Astrocyte (in vitro differentiated cells and primary cell): Measurements from ENCODE around the gene DRP2. TPM values are rescaled to one million over a fixed set of nuclear protein-coding genes. Genes with fewer than 3 reads are reported as not detected.
A peak's percentile ranks its signal among the peaks of the same experiment; 100 is the strongest.

Source experiments
- DNase-seq: peaks from one replicate; pipeline ENCODE4 v3.0.0-alpha.2; 2010; ENCODE audit warnings: low read depth
- FAIRE-seq: peaks from 2 replicates; lab custom pipeline; 2011; peaks lifted over from hg19 to GRCh38; lab: Jason Lieb, UNC
- H2AFZ ChIP-seq: 2 replicates; pipeline ENCODE4 v1.6.0; 2012; ENCODE audit warnings: low read depth, low read length, inconsistent platforms
- H3K27ac ChIP-seq: 2 replicates; pipeline ENCODE4 v1.5.1; 2011; ENCODE audit warnings: low read depth, low read length, inconsistent platforms
- H3K27me3 ChIP-seq: 2 replicates; pipeline ENCODE4 v1.6.0; 2011; ENCODE audit warnings: low read length, inconsistent platforms; ENCODE audit not compliant: insufficient read depth
- H3K36me3 ChIP-seq: 2 replicates; pipeline ENCODE4 v1.5.1; 2011; ENCODE audit warnings: low read length, inconsistent platforms; ENCODE audit not compliant: insufficient read depth
- H3K4me1 ChIP-seq: 2 replicates; pipeline ENCODE4 v1.5.1; 2011; ENCODE audit warnings: low read length, inconsistent platforms; ENCODE audit not compliant: insufficient read depth
- H3K4me2 ChIP-seq: 2 replicates; pipeline ENCODE4 v1.6.0; 2012; ENCODE audit warnings: low read length, inconsistent platforms
- H3K4me3 ChIP-seq: 2 replicates; pipeline ENCODE4 v1.5.1; 2011; ENCODE audit warnings: low read depth, mild to moderate bottlenecking, low read length, inconsistent platforms; ENCODE audit not compliant: insufficient read depth
- H3K79me2 ChIP-seq: 2 replicates; pipeline ENCODE4 v1.6.0; 2012; ENCODE audit warnings: mild to moderate bottlenecking, low read length, inconsistent platforms; ENCODE audit not compliant: insufficient read depth
- H3K9ac ChIP-seq: 2 replicates; pipeline ENCODE4 v1.6.0; 2012; ENCODE audit warnings: mild to moderate bottlenecking, low read length, inconsistent platforms
- H3K9me3 ChIP-seq: 2 replicates; pipeline ENCODE4 v1.5.1; 2012; ENCODE audit warnings: low read depth, mild to moderate bottlenecking, low read length, inconsistent platforms; ENCODE audit not compliant: insufficient read depth
- H4K20me1 ChIP-seq: 2 replicates; pipeline ENCODE4 v1.6.0; 2012; ENCODE audit warnings: low read length, inconsistent platforms; ENCODE audit not compliant: insufficient read depth
- H3K27ac Mint-ChIP-seq: one replicate; pipeline ENCODE4 v1.8.0; 2021; ENCODE audit warnings: mild to moderate bottlenecking, mixed read lengths; ENCODE audit not compliant: unreplicated experiment
- H3K27me3 Mint-ChIP-seq: one replicate; pipeline ENCODE4 v1.8.0; 2021; ENCODE audit warnings: low read depth, mixed read lengths; ENCODE audit not compliant: unreplicated experiment
- H3K36me3 Mint-ChIP-seq: one replicate; pipeline ENCODE4 v1.8.0; 2021; ENCODE audit warnings: low read depth, mixed read lengths; ENCODE audit not compliant: unreplicated experiment
- H3K4me1 Mint-ChIP-seq: one replicate; pipeline ENCODE4 v1.8.0; 2021; ENCODE audit warnings: low read depth, mixed read lengths; ENCODE audit not compliant: unreplicated experiment
- H3K4me3 Mint-ChIP-seq: one replicate; pipeline ENCODE4 v1.8.0; 2021; ENCODE audit warnings: mild to moderate bottlenecking, moderate library complexity, mixed read lengths; ENCODE audit not compliant: unreplicated experiment
- H3K9me3 Mint-ChIP-seq: one replicate; pipeline ENCODE4 v1.8.0; 2021; ENCODE audit warnings: mild to moderate bottlenecking, mixed read lengths; ENCODE audit not compliant: unreplicated experiment
- CTCF ChIP-seq: IDR thresholded peaks from 2 replicates; pipeline ENCODE4 v1.5.1; 2011; ENCODE audit warnings: low read depth, mild to moderate bottlenecking, inconsistent platforms, low read length, moderate library complexity; ENCODE audit not compliant: insufficient read depth
- EZH2 ChIP-seq: IDR thresholded peaks from 2 replicates; pipeline ENCODE4 v1.6.1; 2012; ENCODE audit warnings: mild to moderate bottlenecking, low read length, inconsistent platforms; ENCODE audit not compliant: insufficient read depth
- total RNA-seq: library from RNA; stranded (reverse); gene quantifications from 2 replicates; pipeline ENCODE4 v1.2.1, GENCODE V29; 2021

Gene DRP2
- total RNA-seq, 1 donor from 2014 or later, result 4.2 TPM

- Histone ChIP-seq H3K79me2 (no peaks in the 10 kb centered on the region), H3K27me3 (no peaks in the 10 kb centered on the region), H2AFZ (no peak overlapping the region), H4K20me1 (no peaks in the 10 kb centered on the region), H3K4me3 (no peak overlapping the region), H3K9me3 (no peaks in the 10 kb centered on the region), H3K27ac (no peak overlapping the region), H3K4me1 (peaks cover 6% of the 10 kb centered on the region), H3K36me3 (peaks cover 2% of the 10 kb centered on the region), H3K9ac (no peak overlapping the region), H3K4me2 (no peak overlapping the region)
- FAIRE-seq (peak; percentile 64), DNase-seq (no peak)
- no peaks in the 10 kb centered on the region for H3K27me3 Mint-ChIP-seq
- H3K4me3 Mint-ChIP-seq, result no peak overlapping the region
- peaks cover 9% of the 10 kb centered on the region for H3K4me1 Mint-ChIP-seq
- H3K27ac Mint-ChIP-seq, result no peak overlapping the region
- peaks cover 10% of the 10 kb centered on the region for H3K36me3 Mint-ChIP-seq
- TF ChIP-seq EZH2 (no peak), CTCF (no peak)
- H3K9me3 Mint-ChIP-seq, result no peaks in the 10 kb centered on the region
Observed at GRCh38 chrX:101237041-101237440, 17.5 kb downstream of the DRP2 start.

- H2AFZ ChIP-seq, result no peak overlapping the region
- no peaks in the 10 kb centered on the region for H3K27me3 ChIP-seq
- no peak overlapping the region for H3K4me2 ChIP-seq
- H3K9me3 Mint-ChIP-seq, result peaks cover 2% of the 10 kb centered on the region
- H3K36me3 ChIP-seq, result peaks cover 2% of the 10 kb centered on the region
- no peaks in the 10 kb centered on the region for H3K4me1 ChIP-seq
- no peak overlapping the region for H3K4me3 Mint-ChIP-seq
- H4K20me1 ChIP-seq, result no peaks in the 10 kb centered on the region
- H3K4me1 Mint-ChIP-seq, result no peaks in the 10 kb centered on the region
- H3K27ac ChIP-seq, result no peak overlapping the region
- H3K36me3 Mint-ChIP-seq, result peaks cover 14% of the 10 kb centered on the region
- peak; percentile 39 for FAIRE-seq
- no peaks in the 10 kb centered on the region for H3K79me2 ChIP-seq
- no peak for TF ChIP-seq EZH2
- no peak for TF ChIP-seq CTCF
- H3K9ac ChIP-seq, result no peak overlapping the region
- H3K27ac Mint-ChIP-seq, result no peak overlapping the region
- no peak for DNase-seq
- no peaks in the 10 kb centered on the region for H3K27me3 Mint-ChIP-seq
- H3K9me3 ChIP-seq, result no peaks in the 10 kb centered on the region
- H3K4me3 ChIP-seq, result no peak overlapping the region
Observed at GRCh38 chrX:101241531-101241930, 21.9 kb downstream of the DRP2 start.

GRCh38 chrX:101252634-101253033, 33.0 kb downstream of the DRP2 start:
- Histone ChIP-seq H3K4me3 (no peak overlapping the region), H3K4me2 (no peak overlapping the region), H3K36me3 (peaks cover 4% of the 10 kb centered on the region), H3K27me3 (no peaks in the 10 kb centered on the region), H3K4me1 (no peaks in the 10 kb centered on the region), H3K79me2 (no peaks in the 10 kb centered on the region), H4K20me1 (no peaks in the 10 kb centered on the region), H3K27ac (no peak overlapping the region), H3K9ac (no peak overlapping the region), H2AFZ (no peak overlapping the region), H3K9me3 (no peaks in the 10 kb centered on the region)
- FAIRE-seq (peak; percentile 58), DNase-seq (no peak)
- no peaks in the 10 kb centered on the region for H3K27me3 Mint-ChIP-seq
- no peak overlapping the region for H3K27ac Mint-ChIP-seq
- TF ChIP-seq EZH2, result no peak
- TF ChIP-seq CTCF, result no peak
- no peaks in the 10 kb centered on the region for H3K9me3 Mint-ChIP-seq
- peaks cover 4% of the 10 kb centered on the region for H3K4me1 Mint-ChIP-seq
- H3K36me3 Mint-ChIP-seq, result peaks cover 5% of the 10 kb centered on the region
- H3K4me3 Mint-ChIP-seq, result no peak overlapping the region
